Thyroid gland (tissue), 4 donors: ENCODE data around the gene PHLPP1. TPM values are rescaled to one million over a fixed set of nuclear protein-coding genes. Genes with fewer than 3 reads are reported as not detected.

Experiments
- DNase-seq, 2 donors: peaks; one replicate each; pipeline ENCODE4 v3.0.0-alpha.2; 2019
- H3K27ac ChIP-seq, 3 donors: fragments of 200-600 bp; sonication (generic); 1 replicate in 2 of 3; 2 replicates in 1 of 3; pipeline ENCODE4 v1.5.1; 2016 to 2019; ENCODE audit warnings: mild to moderate bottlenecking in 1 of 3, moderate library complexity in 1 of 3
- H3K27me3 ChIP-seq: fragments of 200-600 bp; sonication (generic); one replicate; pipeline ENCODE4 v1.5.1; 2019
- H3K36me3 ChIP-seq, 2 donors: fragments of 200-600 bp; sonication (generic); one replicate each; pipeline ENCODE4 v1.5.1; 2016 to 2019
- H3K4me1 ChIP-seq, 2 donors: fragments of 200-600 bp; sonication (generic); one replicate each; pipeline ENCODE4 v1.5.1; 2017 to 2019
- H3K4me3 ChIP-seq, 3 donors: fragments of 200-600 bp; sonication (generic); replicated peaks in 1 of 3; 1 replicate in 2 of 3; 2 replicates in 1 of 3; pipeline ENCODE4 v1.5.1; 2016; ENCODE audit warnings: mild to moderate bottlenecking in 1 of 3
- H3K9me3 ChIP-seq: fragments of 200-600 bp; sonication (generic); one replicate; pipeline ENCODE4 v1.5.1; 2017
- CTCF ChIP-seq, 6 experiments: fragments of 200-600 bp in 3 of 6; fragments of 450-650 bp in 3 of 6; sonication (generic) in 3 of 6; IDR thresholded peaks; one replicate each; pipeline ENCODE4 v1.5.1; 2016 to 2019; ENCODE audit warnings: antibody characterized with exemption in 6 of 6, mild to moderate bottlenecking in 2 of 6, inconsistent platforms in 1 of 6, moderate library complexity in 1 of 6
- POLR2A ChIP-seq, 2 donors: fragments of 450-650 bp; IDR thresholded peaks; one replicate each; pipeline ENCODE4 v1.6.1; 2017; ENCODE audit warnings: antibody characterized with exemption in 2 of 2, mild to moderate bottlenecking in 2 of 2, moderate library complexity in 1 of 2
- WGBS, 2 donors: methylation state at CpG; one replicate each; pipeline ENCODE4 v1.1.5; 2017; 5-methylcytosine and 5-hydroxymethylcytosine counted together
- intact Hi-C: fragments of 100-400 bp; cut with DNase I; formaldehyde crosslinking; loops from one replicate; pipeline ENCODE4 v1.15.1; 2023
- total RNA-seq, 4 donors: library from RNA; depleted of rRNA; stranded (reverse); fragments of >200 nt; gene quantifications; one replicate each; pipeline ENCODE4 v1.2.3, GENCODE V29; 2016

The PHLPP1 gene
- total RNA-seq, 4 donors from 2014 or later: 14.6 to 22.7 (median 20.4) TPM

DNA sequence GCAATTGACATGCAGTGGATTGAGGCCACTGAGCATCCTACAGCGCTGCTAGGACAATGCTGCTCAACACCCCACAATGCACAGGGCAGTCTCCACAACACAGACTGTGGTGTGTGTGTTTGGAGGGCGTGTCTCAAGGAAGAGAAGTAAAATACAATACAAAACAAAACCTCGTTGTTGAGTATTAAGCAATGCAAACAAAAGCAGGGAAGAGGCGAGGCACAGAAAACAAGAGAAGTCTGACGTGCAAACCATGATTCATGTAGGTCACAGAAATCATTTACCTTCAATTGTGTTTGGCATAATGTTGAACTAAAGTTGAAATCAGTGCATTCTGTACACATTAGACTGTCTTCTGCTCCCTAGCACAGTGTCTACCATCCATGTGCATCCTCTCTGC is 260.9 kb downstream of the PHLPP1 start:
- DNase-seq: no peak
- peaks cover 12 to 13% of the 10 kb centered on the region in 2 donors for H3K36me3 ChIP-seq
- 86 to 88% methylated on average over 5 of the region's 5 CpGs for WGBS, 2 donors

GRCh38 chr18:62977512-62977911 is 262.2 kb downstream of the PHLPP1 start:
- H3K36me3 ChIP-seq: peaks cover 12 to 13% of the 10 kb centered on the region in 2 donors

More for the DNA sequence above, 260.9 kb downstream of the PHLPP1 start:
- Histone ChIP-seq H3K9me3 (no peaks in the 10 kb centered on the region), H3K27me3 (no peaks in the 10 kb centered on the region), H3K4me3 (no peak overlapping the region), H3K27ac (no peak overlapping the region), H3K4me1 (no peaks in the 10 kb centered on the region)
- intact Hi-C loops: no loop called here
- TF ChIP-seq POLR2A (IDR thresholded peaks at IDR 0.05) (no peak), CTCF (IDR thresholded peaks at IDR 0.05) (no peak)

DNA sequence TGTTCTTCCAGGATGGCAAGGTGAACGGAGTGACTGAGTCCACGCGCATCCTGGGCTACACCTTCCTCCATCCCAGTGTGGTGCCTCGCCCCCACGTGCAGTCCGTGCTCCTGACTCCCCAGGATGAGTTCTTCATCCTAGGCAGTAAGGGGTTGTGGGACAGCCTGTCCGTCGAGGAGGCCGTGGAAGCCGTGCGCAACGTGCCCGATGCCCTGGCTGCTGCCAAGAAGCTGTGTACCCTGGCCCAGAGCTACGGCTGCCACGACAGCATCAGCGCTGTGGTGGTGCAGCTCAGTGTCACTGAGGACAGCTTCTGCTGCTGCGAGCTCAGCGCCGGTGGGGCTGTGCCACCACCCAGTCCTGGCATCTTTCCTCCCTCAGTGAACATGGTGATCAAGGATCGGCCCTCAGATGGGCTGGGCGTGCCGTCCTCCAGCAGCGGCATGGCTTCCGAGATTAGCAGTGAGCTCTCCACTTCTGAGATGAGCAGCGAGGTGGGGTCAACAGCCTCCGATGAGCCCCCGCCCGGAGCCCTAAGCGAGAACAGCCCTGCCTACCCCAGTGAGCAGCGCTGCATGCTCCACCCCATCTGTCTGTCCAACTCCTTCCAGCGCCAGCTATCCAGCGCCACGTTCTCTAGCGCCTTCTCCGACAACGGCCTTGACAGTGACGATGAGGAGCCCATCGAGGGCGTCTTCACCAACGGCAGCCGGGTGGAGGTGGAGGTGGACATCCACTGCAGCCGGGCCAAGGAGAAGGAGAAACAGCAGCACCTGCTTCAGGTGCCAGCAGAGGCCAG is 263.1 kb downstream of the PHLPP1 start:
- no peak for DNase-seq
- 90 to 98% methylated on average over 20 to 41 of the region's 42 CpGs for WGBS, 2 donors
- Histone ChIP-seq H3K4me1 (peaks cover 4 to 5% of the 10 kb centered on the region in 2 donors), H3K9me3 (no peaks in the 10 kb centered on the region), H3K4me3 (no peak overlapping the region), H3K27ac (no peak overlapping the region), H3K36me3 (peaks cover 10 to 12% of the 10 kb centered on the region in 2 donors), H3K27me3 (no peaks in the 10 kb centered on the region)
- intact Hi-C loops: no loop called here
- TF ChIP-seq CTCF (IDR thresholded peaks at IDR 0.05): no peak

More at GRCh38 chr18:62977512-62977911, 262.2 kb downstream of the PHLPP1 start:
- DNase-seq: no peak
- peaks cover 3 to 4% of the 10 kb centered on the region in 2 donors for H3K4me1 ChIP-seq
- TF ChIP-seq POLR2A (IDR thresholded peaks at IDR 0.05): no peak
- TF ChIP-seq CTCF (IDR thresholded peaks at IDR 0.05): no peak
- no peaks in the 10 kb centered on the region for H3K27me3 ChIP-seq
- H3K9me3 ChIP-seq: no peaks in the 10 kb centered on the region
- no peak overlapping the region for H3K4me3 ChIP-seq
- intact Hi-C loops: no loop called here
- 90 to 96% methylated on average over 4 of the region's 4 CpGs for WGBS, 2 donors
- no peak overlapping the region for H3K27ac ChIP-seq

DNA sequence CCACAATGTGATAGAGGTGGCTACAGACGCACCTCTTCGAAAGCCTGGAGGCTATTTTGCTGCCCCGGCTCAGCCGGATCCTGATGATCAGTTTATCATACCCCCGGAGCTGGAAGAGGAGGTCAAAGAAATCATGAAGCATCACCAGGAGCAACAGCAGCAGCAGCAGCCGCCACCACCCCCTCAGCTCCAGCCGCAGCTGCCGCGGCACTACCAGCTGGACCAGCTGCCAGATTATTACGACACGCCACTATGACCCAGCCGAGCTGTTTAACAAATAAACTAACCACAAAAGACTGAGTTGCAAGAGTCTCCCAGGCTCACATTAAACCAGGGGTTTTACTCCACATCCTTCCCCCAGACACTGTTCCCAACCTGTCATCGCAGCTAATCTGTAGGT is 263.8 kb downstream of the PHLPP1 start:
- intact Hi-C loops: no loop called here
- Histone ChIP-seq H3K9me3 (no peaks in the 10 kb centered on the region), H3K36me3 (peaks cover 10 to 12% of the 10 kb centered on the region in 2 donors), H3K4me1 (peaks cover 4 to 5% of the 10 kb centered on the region in 2 donors), H3K4me3 (no peak overlapping the region), H3K27me3 (no peaks in the 10 kb centered on the region), H3K27ac (no peak overlapping the region)
- WGBS, 2 donors: 83 to 93% methylated on average over 10 to 13 of the region's 13 CpGs
- DNase-seq: no peak
- TF ChIP-seq CTCF (IDR thresholded peaks at IDR 0.05) (no peak), POLR2A (IDR thresholded peaks at IDR 0.05) (no peak)

DNA sequence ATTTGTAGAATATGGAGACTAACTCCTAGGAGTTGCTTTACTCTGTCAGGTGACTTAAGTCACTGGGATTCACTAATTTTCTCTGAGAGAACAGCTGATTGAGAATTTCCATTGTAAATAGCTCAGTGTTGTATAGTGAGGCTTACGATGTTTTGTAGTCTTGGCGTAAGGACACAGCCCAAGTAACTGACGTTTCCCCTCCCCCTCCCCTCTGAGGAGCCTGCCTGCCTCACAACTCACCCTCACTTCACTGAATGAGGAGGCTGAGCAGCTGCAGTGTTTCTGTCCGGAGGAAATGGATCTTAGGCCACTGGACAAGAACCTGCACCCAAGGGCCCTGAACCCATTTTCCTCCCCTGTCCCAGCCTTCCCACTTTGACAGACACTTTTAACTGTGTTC is 264.6 kb downstream of the PHLPP1 start:
- peaks cover 10 to 12% of the 10 kb centered on the region in 2 donors for H3K36me3 ChIP-seq
- H3K4me1 ChIP-seq: peaks cover 4 to 5% of the 10 kb centered on the region in 2 donors
- intact Hi-C loops: loop anchor here (5.0 kb wide), 1 partner anchor 268 kb away; no protein-coding TSS in a partner anchor
- 85% methylated on average over 4 of the region's 4 CpGs for WGBS, 2 donors
- no peak overlapping the region for H3K4me3 ChIP-seq
- DNase-seq: no peak
- H3K27me3 ChIP-seq: no peaks in the 10 kb centered on the region
- H3K9me3 ChIP-seq: no peaks in the 10 kb centered on the region
- H3K27ac ChIP-seq: no peak overlapping the region
- TF ChIP-seq POLR2A (IDR thresholded peaks at IDR 0.05): no peak
- no peak for TF ChIP-seq CTCF (IDR thresholded peaks at IDR 0.05)
